Cardiac fibroblast (primary cell): ENCODE results near the gene C4orf50.
"Not testable (repeated sequence)": the region's sequence is repeated elsewhere in the genome, so short reads cannot be mapped to it uniquely, and the experiment has no call there.

Experiments used
- DNase-seq, 2 donors: peaks; one replicate each; pipeline versions ENCODE4 v3.0.0 to v3.0.0-alpha.2; 2010; ENCODE audit warnings: low read depth in 2 of 2
- H3K4me3 ChIP-seq, 2 donors: replicated peaks in 1 of 2; 1 replicate in 1 of 2; 2 replicates in 1 of 2; pipeline ENCODE4 v1.5.1; 2011; ENCODE audit warnings: low read depth in 2 of 2, low read length in 2 of 2, mild to moderate bottlenecking in 2 of 2, moderate library complexity in 1 of 2
- CTCF ChIP-seq: IDR thresholded peaks from one replicate; pipeline ENCODE4 v1.5.1; 2011; ENCODE audit warnings: low read depth, mild to moderate bottlenecking, low read length, inconsistent platforms

C4orf50 gene

GRCh38 chr4:5954056-5954760, 64.0 kb downstream of the C4orf50 start:
- no peak overlapping the region for H3K4me3 ChIP-seq
- no peak for TF ChIP-seq CTCF
- no peak for DNase-seq

GRCh38 chr4:5952975-5953951, 65.0 kb downstream of the C4orf50 start:
- no peak for TF ChIP-seq CTCF
- no peak for DNase-seq
- no peak overlapping the region for H3K4me3 ChIP-seq

- no peak for TF ChIP-seq CTCF
- no peak overlapping the region for H3K4me3 ChIP-seq
- DNase-seq = no peak
These were observed 65.8 kb downstream of the C4orf50 start for GRCh38 chr4:5952286-5952974.

- not testable (repeated sequence) for DNase-seq, H3K4me3 ChIP-seq
These were observed 71.6 kb downstream of the C4orf50 start for GRCh38 chr4:5946653-5947052.

GRCh38 chr4:5945936-5946335, 72.3 kb downstream of the C4orf50 start:
- no peak for TF ChIP-seq CTCF

GRCh38 chr4:5945171-5945570, 73.1 kb downstream of the C4orf50 start:
- no peak for TF ChIP-seq CTCF
- no peak overlapping the region for H3K4me3 ChIP-seq
- DNase-seq = no peak

More at GRCh38 chr4:5945936-5946335, 72.3 kb downstream of the C4orf50 start:
- DNase-seq = no peak
- H3K4me3 ChIP-seq = no peak overlapping the region

- no peak overlapping the region for H3K4me3 ChIP-seq
- DNase-seq = no peak
- no peak for TF ChIP-seq CTCF
These were observed 74.7 kb downstream of the C4orf50 start for GRCh38 chr4:5943561-5943960.
